ENCODE results near the gene ST7. TPM values are rescaled to one million over a fixed set of nuclear protein-coding genes. Genes with fewer than 3 reads are reported as not detected.

The ST7 gene
- polyA plus RNA-seq, 3 donors = 12.4 to 17.4 (median 15.3) TPM

DNA sequence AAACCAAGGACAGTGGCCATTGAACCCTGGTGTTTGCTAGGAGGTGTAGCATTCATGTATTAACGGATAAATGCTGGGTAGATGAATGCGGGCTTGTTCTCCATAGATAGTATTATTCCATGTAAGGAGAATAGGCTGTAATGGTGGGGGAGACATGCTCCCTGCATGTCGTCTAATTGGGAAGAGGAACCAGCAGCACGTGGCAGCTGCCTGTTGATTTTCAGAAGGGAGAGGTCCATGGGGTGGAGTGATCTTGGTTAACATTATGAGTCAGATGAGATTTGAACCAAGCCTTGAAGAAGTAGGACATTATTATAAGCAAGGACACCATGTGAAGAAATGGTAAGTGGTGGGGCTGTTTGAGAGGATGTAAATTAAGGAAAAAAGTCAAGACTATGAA, 257.1 kb downstream of the ST7 start:
- WGBS, 3 donors = 90 to 96% (median 93%) methylated on average over 4 of the region's 4 CpGs

GRCh38 chr7:117210908-117211307, 257.6 kb downstream of the ST7 start:
- 90 to 95% (median 95%) methylated on average over 3 of the region's 3 CpGs for WGBS, 3 donors
- H3K27ac ChIP-seq (ENCODE audit: low read depth, low read length) = no peak overlapping the region

More for the DNA sequence above, 257.1 kb downstream of the ST7 start:
- no peak overlapping the region for H3K27ac ChIP-seq (ENCODE audit: low read depth, low read length)

- no peak overlapping the region for H3K27ac ChIP-seq (ENCODE audit: low read depth, low read length)
Observed at GRCh38 chr7:117211614-117212013, 258.3 kb downstream of the ST7 start.

GRCh38 chr7:117212969-117213877, 259.9 kb downstream of the ST7 start:
- no peak overlapping the region for H3K27ac ChIP-seq (ENCODE audit: low read depth, low read length)
- WGBS, 3 donors = 64 to 78% (median 71%) methylated on average over 5 of the region's 5 CpGs

- WGBS, 3 donors = 93 to 96% (median 95%) methylated on average over 1 of the region's 1 CpG
- H3K27ac ChIP-seq (ENCODE audit: low read depth, low read length) = no peak overlapping the region
Observed at GRCh38 chr7:117216010-117216409, 262.7 kb downstream of the ST7 start.

DNA sequence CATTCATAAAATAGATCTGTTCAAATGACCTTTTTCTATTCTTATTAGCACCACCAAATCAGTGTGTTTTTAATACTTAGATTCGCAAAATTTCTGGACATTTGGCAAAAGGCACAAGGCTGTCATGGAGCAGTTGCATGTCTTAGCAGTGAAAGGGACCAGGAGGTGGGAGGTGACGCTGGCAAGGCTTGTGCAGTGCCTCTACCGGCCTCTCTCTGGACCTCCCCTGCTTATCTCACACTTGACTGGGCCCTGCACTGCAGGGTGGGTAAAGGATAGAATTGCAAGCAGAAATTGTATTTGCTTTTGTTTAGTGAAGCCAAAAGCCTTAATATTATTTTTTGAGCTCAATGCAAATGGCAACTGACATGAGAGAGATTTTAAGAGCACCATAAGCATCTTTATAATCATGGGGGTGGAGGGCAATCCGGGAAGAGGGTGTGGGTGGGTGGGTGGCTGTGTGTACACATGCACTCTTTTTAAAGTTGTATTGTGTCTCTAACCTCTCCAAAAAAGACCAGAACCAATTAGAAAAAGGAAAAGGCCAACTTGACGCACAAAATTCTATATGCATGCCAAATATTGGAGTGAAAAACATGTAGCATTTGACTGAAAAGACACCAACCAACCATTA, 263.3 kb downstream of the ST7 start:
- 79 to 88% (median 84%) methylated on average over 5 of the region's 5 CpGs for WGBS, 3 donors
- no peak overlapping the region for H3K27ac ChIP-seq (ENCODE audit: low read depth, low read length)

DNA sequence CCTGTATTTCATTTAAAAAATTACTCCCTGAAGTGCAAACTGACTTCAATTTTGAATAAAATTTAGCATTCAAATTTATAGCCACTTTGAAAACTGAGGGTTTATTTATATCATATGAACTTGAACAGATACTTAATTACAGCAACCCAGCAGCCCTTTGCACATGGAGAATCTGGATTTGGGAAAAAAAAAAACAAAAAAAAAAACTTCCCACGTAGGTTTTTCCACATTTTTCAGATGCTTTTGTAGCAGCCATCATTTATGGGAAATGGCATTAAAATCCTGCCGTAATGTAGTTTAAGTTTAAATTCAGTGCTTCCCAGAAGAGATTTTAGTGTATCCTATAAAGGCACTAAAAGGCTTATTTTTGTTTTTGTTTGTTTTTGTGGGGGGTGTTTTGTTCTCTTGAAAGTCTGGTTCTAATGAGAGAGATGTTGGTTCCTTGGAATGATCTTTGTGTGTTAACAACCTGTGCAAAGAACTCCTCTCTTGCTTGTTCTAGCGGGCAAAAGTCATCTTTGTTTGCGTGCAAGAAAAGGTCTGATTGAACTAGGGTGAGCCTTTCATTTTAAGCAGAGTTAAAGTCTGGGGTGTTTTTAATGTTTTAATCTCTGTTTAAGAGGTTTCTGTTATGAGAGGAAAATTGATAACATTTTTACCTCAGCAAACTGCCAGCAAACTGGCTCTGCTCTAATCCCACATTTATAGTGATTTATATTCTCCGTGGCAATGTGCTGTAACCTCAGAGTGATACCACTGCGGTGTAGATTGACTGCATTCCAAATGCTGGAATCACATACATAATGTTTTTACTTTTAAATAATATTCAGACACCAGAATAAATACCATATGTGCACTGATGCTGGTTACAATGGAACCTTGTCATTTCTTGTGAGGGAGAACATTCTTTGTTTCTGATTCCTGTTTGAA, 264.1 kb downstream of the ST7 start:
- WGBS, 3 donors = 77 to 78% (median 77%) methylated on average over 6 of the region's 6 CpGs
- no peak overlapping the region for H3K27ac ChIP-seq (ENCODE audit: low read depth, low read length)

GRCh38 chr7:117218700-117219099, 265.4 kb downstream of the ST7 start:
- whole genome bisulfite sequencing, 3 donors = 72 to 76% (median 72%) methylated on average over 4 of the region's 4 CpGs

DNA sequence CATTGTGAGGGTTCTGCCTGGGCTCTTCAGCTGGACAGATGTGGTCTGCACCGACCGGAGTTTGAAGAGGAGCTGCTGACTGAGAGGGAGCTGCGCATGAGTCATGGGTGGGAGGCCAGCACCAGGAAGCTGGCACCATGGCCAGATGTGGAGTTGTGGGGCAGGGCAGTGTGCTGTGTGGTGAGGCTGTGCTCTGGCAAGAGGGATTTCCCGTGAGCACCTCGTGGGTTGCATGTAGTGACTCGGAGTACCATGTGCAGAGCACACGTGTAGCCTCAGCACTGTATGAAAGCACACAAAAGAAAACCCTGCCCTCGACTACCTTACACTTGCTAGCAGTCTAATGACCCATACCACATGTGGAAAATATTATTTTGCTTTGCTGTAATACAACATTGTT, 266.2 kb downstream of the ST7 start:
- no peak overlapping the region for H3K27ac ChIP-seq (ENCODE audit: low read depth, low read length)
- 88 to 95% (median 91%) methylated on average over 8 of the region's 8 CpGs for WGBS, 3 donors

More at GRCh38 chr7:117218700-117219099, 265.4 kb downstream of the ST7 start:
- no peak overlapping the region for H3K27ac ChIP-seq (ENCODE audit: low read depth, low read length)

DNA sequence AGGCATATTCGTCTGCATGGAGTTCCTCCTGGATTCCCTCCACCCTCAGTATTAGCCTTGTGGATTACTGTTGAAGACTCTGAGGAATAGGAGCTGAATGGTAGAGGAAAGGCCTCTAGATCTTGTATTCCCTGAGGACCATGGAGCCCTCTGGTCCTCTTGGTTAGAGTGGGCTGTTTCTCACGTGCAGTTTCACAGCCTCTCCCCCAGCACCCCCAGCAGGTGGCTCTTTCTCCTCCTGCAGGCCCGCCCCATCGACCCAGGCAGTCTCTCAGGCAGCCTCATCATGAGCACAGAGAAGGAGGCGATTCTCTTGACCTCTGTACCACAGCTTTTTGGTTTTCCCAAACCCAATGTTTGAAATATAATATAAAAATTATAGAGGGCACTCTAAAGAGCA, 267.5 kb downstream of the ST7 start:
- WGBS, 3 donors = 73 to 80% (median 78%) methylated on average over 5 of the region's 5 CpGs
- no peak overlapping the region for H3K27ac ChIP-seq (ENCODE audit: low read depth, low read length)

DNA sequence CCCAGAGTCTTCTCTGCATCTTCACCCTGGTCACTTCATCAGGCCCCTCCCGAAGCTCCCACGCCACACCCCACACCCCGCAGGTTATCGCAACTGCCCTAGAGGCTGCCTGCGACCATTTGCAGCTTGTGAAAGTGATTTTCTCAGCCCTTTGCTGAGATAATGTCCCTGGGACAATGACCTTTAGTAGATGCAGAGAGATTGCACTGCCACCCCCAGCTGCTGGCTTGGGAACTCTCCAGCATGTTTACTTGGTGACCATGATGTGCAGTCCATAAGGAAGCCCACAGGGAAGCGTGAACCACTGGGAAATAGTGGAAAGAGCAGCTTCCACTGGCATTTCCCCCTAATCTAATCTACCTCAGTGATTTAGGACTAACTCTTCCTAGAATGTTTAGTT, 272.2 kb downstream of the ST7 start:
- H3K27ac ChIP-seq (ENCODE audit: low read depth, low read length) = no peak overlapping the region
- 80 to 85% (median 83%) methylated on average over 6 of the region's 6 CpGs for WGBS, 3 donors

DNA sequence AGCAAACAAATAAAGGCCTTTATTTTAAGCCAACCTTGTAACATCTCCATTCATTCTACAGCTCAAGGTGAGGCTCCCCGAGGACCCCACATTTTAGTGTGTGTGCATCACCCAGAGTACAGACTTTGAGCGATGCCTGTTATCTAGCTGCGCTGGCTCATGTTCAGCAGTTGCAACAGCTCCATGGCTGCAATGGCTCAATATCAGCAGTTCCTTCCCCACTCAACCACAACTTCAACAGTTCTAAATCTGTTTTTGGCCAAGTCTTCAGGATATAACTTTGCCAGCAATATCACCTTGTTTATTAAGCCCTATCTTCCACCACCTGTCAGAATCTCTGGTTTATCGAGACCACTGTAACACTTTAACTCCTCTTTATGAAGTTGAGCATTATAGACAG, 273.8 kb downstream of the ST7 start:
- H3K27ac ChIP-seq (ENCODE audit: low read depth, low read length) = no peak overlapping the region
- WGBS, 3 donors = 55 to 93% (median 75%) methylated on average over 4 of the region's 4 CpGs

GRCh38 chr7:117229350-117229749, 276.0 kb downstream of the ST7 start:
- WGBS, 3 donors = 78 to 95% (median 91%) methylated on average over 3 of the region's 3 CpGs
- H3K27ac ChIP-seq (ENCODE audit: low read depth, low read length) = no peak overlapping the region

GRCh38 chr7:117230276-117231046, 277.2 kb downstream of the ST7 start:
- 91 to 96% (median 92%) methylated on average over 4 of the region's 4 CpGs for WGBS, 3 donors
- H3K27ac ChIP-seq (ENCODE audit: low read depth, low read length) = no peak overlapping the region

DNA sequence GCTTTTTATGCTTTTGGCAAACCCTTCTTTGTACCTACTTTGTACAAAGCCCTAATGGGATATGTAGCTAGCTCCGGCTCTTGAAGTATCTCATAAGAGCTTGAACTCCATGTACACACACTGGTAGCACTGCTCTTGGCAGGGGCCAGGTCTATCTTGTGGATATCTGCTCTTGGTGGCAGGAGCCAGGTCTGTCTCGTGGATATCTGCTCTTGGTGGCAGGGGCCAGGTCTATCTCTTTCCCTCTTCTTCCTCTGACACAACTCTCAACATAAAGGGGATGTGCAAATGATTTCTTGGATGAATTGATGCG, 277.7 kb downstream of the ST7 start:
- 92 to 96% (median 93%) methylated on average over 3 of the region's 3 CpGs for WGBS, 3 donors

DNA sequence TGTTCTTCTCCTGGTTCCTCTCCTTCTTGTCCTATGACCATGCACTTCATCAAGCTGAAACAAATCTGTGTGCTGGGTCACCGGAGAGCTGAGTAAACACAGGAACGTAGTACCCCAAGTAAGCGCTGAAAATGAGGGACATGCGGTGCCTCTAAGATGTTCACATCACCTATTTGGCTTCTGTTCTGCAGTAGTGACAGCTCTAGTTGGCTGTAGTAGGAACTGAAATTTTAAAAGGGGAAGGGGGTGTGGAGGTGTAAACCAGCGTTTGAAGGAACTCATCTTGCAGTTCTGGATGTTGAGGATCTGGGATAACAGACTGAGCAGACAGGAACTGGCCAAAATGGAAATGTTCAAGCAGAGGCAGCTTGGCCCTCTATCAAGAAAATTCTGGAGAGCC, 284.3 kb downstream of the ST7 start:
- H3K27ac ChIP-seq (ENCODE audit: low read depth, low read length) = no peak overlapping the region
- 60 to 80% (median 78%) methylated on average over 5 of the region's 5 CpGs for WGBS, 3 donors

More for the DNA sequence above, 277.7 kb downstream of the ST7 start:
- no peak overlapping the region for H3K27ac ChIP-seq (ENCODE audit: low read depth, low read length)

- H3K27ac ChIP-seq (ENCODE audit: low read depth, low read length) = no peak overlapping the region
- WGBS, 3 donors = 81 to 89% (median 87%) methylated on average over 7 of the region's 7 CpGs
Observed at GRCh38 chr7:117238472-117238871, 285.2 kb downstream of the ST7 start.

- no peak overlapping the region for H3K27ac ChIP-seq (ENCODE audit: low read depth, low read length)
- WGBS, 3 donors = 83 to 87% (median 86%) methylated on average over 7 of the region's 7 CpGs
Observed at GRCh38 chr7:117238937-117239336, 285.6 kb downstream of the ST7 start.
